HG03342 (cell line): ENCODE data around the gene SLC6A7.

Experiments used
- ATAC-seq: cut with Tn5 transposase; IDR thresholded peaks from one replicate; pipeline ENCODE4 v1.9.1; 2021; ENCODE audit warnings: mild to moderate bottlenecking, moderate library complexity; ENCODE audit not compliant: unreplicated experiment

The SLC6A7 gene

DNA sequence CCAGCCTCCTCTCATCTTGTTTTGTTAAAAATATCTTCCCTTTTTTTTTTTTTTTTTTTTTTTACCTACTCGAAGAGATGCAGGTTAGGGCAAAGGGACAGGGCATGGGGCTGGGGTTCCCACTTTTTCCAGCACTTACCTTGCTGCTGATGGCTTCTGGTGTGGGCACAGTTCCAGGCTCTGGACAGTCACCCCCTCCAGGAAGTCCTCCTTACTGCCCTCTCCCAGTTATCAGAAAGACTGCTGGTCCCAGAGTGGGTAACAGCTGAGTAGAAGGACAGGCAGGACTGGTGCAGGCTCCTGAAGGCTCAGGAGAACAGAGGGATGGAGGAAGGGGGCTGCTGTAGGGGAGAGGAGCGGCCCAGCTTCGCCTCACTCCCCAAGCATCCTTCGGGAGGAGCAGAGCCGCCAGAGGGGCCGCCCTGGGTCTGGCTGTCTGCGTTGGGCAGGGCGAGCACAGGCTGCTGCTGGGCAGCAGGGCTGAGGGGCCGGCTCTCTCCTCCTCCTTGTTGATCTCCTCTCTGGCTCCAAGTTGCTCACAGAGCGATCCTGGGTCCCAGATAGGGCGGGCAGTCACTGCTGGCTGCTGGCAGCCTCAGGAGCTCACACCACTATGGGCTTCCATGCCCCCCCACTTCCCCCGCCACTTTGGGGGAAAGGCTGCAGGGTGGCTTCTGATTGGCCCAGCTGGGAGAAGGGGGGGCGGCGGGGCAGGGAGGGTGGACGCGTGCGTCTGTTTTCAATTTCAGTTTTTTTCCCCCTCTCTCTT lies 34.4 kb upstream of the SLC6A7 start, which contains the start of gene PDGFRB:
Gene PDGFRB (minus strand): TSS at position 588 of the 769 bp plus-strand sequence. CDS start 18,798 bp downstream, outside the sequence.
- ATAC-seq: peak; percentile 52

DNA sequence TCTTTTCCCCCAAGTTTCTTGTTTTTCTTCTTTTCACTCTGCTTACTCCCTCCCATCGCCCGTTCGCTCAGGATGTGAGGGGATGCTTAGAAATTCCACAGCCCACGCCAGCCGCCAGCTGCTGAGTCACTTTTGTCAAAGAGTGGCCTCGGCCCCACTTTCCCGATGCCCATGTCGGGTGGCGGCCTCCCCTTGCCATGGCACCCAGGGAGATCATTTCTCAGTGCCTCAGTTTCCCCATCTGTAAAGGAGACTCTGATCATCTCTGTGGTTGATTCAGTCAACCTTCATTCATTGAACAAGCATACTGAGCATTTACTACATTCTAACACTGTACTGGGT lies 33.9 kb upstream of the SLC6A7 start:
- no peak for ATAC-seq

DNA sequence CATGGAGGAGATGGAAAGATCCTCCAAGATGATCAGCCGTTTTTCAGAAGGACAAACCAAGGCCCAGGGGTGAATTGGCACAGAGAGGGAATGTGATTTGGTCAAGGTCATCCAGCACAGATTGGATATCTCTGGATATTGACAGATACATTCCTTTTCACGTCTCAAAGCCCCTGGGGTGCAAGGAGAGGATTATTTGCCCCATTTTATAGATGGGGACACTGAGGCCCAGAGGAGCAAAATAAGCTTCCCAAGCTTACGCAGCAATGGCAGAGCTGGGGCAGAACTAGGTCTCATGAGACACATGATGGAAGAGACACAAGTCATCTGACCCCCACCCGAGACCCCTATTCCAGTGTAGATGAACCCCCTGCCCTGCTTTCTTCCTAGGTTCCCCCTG lies 33.3 kb upstream of the SLC6A7 start:
- no peak for ATAC-seq

DNA sequence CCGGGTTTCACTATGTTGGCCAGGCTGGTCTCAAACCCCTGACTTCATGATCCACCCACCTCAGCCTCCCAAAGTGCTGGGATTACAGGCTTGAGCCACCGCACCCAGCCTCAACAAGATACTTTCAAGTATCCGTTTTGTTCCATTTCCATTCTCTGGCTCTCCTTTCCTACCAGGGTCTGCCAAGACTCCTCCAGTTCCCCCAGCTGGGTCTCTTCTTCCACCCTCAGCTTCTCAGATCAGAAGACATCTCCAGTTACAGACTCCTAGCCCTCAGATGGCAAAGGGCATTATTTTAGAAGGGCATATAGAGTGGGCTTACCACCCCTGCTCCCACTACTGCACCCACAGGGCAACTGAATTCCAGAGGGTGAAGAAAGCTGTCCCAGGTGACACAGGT lies 32.7 kb upstream of the SLC6A7 start:
- ATAC-seq: no peak

DNA sequence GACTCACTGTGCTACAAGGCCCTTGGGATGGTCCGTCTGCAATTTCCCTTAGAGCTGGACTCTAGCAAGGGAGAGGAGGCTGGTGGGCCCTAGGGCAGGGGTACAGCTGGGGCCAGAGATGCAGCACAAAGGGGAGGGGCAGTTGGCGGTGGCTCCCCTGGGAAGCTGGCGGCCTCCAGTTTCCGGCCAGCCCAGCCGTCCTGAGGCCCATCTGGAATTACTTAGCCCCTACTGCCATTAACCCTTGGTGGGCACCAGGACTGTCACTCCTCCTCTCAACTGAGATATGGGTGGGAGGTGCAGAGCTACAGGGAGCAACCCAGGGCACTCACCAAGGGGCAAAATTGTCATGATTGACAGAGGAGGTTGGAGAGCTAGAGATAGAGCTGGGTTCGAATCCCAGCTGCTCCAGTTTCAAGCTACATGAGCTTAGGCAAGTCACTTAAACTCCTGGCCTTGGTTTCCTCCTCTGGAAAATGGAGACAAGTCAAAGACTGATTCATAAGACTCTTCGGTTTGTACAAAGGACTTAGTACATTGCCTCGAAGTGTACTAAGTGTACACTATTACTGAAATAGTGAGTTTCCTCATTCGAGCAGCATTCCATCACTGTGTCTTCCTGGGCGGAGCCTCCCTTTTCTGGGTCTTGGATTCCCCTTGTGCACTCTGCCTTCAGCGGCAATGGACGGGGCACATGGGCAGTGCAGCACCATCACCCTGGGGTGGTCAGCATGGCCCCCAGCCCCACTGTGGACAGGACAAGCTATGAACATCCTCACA lies 31.5 kb upstream of the SLC6A7 start:
- no peak for ATAC-seq

DNA sequence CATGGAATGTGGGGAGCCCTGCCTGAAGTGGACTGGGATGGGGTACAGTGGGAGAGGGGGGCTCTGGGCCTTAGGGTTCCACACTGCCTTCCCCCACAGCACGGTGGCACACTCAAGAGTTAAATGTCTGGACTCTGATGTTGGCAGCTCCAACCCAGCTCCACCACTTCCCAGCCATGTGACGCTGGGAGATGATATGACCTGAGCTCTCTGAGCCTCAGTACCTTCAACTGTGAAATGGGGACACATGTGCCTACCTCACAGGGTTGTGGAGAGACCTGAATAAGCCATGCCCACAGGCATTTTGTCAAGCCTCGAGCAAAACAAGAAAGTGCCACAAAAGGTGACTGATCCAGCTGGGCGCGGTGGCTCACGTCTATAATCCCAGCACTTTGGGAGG lies 30.8 kb upstream of the SLC6A7 start:
- ATAC-seq: no peak

DNA sequence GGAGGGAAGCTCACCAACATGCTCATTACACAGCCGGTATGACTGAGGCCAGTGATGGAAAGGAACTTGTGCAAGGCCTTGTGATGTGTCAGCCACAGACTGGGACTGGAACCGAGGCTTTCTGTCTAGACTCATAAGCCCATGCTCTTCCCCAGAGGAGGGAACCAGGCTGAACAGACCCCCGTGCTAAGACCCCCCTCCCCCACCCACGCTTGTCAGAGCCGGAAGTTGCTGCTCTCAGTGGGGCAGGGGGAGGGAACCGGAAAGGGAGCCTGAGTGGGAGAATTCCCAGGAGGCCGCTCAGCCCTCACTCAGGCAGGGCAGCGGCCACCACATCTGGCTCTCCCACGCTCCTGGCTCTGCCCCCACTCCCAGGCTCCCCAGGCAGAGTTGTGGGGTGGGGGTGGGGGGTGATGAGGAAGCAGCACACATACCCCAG lies 30.1 kb upstream of the SLC6A7 start:
- ATAC-seq: no peak

DNA sequence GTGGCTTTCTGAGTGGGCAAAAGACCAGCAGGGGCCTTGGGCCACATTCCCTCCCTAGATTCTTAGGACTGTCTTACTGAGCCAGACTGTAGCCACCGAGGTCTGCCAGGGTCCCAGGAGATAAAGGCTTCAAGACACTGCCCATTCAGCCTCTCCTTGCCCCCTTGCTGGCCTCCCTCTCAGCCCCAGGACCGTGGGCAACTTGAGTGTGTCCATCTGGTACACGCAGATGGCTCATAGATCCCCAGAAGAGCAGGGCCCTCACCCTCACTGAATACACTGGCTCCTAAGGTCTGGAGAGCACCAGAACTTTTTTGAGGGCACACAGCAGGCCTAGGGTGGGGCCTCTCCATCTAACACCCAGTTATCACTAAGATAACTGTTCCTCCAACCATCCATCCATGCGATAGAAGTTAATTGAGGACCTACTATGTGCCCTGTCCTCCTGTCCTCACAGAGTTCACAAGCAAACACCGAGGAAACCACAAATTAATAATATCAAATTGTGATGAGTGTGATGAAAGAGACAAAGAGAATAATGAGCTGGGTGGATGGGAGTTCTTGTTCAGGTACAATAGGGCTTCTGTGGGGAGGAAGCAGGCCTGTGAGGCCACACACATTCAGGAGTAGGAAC lies 29.3 kb upstream of the SLC6A7 start:
- ATAC-seq: no peak

DNA sequence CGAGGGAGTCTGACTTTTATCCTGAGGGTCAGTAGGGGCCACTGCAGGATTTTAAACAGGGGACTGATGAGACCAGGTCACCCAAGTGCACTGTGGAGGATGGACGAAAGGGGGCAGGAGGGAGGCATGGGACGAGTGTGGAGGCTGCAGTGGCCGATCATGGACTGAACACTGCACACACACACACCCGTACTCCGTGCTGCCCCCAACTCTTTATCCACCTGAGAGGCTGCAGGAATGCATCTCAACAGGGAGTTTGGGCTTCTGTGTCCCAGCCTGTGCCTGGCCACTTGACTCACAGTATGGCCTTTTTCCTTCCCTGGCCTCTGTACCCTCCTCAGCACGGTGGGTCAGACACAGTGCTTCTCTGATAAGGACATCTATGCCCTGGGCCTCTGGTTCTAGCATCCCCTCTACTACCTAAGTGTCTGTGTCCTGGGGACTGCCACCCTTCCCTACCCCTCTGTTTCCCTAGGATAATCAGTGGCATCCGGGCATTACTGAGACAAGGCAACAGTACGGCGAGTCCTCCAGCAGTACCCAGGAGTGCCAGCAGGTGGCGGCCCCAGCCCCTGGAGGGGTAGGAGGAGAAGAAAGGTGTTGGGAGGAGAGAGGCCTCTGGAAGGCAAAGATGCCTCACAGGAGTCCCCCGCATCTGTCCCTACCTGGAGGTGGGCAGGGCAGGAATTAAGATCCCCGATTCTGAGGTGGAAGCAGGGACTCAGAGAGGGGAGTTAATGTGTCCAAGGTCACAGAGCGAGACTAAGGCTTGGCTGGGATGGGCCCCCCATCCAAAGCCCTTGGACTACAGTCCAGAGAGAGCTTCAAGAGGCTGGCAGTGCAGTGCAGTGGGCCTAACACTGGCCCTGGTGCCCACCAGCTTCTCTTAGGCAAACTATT lies 28.4 kb upstream of the SLC6A7 start:
- peak; percentile 74 for ATAC-seq

DNA sequence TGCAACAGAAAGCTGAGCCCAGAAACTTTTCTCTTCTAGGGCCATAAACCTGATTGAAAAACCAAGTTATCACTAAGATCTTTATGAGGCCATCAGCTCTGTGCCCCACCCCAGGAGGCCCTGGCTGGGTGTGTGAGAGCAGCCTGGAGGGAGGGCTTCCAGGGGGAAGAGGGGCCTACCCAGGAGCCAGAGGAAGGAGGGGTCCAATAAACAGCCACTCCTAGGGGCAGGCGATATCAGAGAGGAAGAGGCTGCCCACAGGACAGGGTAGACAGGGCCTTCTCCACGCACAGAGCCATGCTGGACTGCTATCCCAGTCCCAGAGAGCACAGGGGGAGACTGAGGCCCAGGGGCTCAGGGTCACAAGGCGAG lies 27.7 kb upstream of the SLC6A7 start:
- no peak for ATAC-seq

DNA sequence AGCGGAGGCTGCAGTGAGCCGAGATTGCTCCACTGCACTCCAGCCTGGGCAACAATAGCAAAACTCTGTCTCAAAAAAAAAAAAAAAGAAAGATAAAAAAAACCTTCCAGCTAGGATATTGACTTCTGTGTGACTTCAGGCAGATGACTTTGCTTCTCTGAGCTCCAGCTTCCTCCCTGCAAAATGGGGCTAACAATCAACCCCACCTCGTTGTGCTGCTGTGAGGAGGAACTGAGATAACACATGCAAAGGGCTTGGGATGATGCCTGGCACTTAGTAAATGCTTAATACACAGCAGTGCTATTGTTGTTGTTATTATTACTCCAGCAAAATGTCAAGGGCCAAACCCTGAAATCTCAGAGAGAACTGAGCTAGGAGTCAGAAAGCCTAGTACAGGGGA lies 26.8 kb upstream of the SLC6A7 start:
- ATAC-seq: no peak

DNA sequence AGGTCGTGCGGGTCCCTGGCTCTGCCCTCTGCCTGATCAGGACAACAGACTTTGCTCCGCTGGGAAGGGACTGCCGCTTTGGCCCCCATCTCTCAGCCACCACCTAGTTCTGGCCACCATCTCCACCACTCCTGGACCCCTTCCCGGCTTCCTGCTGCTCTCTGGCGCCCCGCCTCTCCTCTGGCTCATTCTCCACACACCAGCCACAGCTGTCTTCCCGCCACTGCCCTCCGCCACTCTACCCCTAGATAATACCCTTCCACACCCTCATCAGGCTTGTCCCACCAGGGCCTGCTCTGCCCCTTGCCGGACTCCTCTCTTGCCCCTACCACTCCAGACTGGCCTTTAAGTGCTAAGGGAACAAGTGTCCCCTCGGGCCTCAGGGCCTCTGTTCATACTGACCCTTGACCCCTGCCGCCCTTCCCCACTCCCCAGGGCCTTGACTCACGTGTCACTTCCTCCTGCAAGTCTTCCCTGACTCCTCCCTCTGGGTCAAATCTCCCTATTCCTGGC lies 26.3 kb upstream of the SLC6A7 start:
- no peak for ATAC-seq

DNA sequence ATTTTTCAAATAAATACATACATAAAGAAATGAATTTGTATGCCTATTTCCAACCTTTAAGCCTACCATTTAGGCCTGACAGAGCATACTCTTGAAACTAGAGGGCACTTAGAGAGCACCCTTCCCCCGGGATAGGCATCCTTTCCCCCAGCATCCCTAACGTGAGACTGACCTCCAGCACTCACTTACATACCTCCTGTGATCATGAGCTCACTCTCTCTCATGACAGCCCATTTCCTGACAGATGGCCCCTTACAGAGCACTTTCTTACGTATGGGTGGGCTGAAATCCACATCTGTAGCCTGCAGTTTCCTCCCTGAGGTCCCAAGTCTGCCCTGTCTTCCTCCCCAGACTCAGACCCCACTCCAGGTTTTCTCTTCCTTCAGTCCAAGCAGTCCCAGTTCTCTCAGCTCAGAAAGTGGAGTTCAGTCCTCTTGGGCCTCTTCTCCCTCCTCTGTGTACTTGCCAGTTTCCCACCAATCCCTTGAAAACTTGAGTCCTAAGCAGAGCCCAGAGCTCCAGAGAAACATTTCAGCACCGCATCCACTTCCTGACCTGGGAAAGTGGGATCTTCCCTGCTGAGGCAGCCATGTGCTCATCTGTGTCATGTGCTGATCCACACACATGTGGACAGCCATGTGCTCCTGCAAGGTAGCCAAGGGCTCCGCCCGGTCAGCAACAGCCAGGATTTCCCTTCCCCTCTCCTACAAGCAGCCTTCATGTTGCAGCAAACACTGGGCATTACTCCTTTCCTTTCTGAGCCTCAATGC lies 25.5 kb upstream of the SLC6A7 start:
- no peak for ATAC-seq

DNA sequence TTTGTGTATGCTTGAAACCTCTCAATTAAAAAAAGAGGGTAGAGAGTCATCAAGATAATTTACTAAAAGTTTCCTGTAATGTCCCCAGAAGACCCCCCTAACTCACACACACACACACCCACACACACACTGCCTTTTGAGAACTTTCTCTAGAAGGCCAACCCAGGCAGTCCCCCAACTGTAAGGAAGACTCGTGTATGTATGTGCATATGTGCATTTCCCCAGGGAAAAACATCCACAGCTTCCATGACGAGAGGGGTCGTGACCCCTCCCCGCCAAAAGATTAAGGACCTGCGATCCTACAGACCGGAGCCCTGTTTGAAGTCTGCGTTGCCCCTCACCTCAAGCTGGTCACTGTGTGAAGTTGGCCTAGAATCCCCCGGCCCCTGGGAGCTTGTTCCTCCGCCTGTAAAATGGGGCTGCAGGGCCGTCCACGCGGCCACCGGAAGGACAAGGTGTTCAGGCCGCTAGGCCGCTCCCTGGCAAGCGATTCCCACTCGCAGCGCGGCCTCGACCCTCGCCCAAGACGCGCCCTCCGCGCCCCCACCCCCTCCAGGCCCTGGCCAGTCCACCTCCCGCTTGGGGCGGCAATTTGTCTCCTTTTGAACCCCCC lies 23.7 kb upstream of the SLC6A7 start:
- ATAC-seq: no peak

DNA sequence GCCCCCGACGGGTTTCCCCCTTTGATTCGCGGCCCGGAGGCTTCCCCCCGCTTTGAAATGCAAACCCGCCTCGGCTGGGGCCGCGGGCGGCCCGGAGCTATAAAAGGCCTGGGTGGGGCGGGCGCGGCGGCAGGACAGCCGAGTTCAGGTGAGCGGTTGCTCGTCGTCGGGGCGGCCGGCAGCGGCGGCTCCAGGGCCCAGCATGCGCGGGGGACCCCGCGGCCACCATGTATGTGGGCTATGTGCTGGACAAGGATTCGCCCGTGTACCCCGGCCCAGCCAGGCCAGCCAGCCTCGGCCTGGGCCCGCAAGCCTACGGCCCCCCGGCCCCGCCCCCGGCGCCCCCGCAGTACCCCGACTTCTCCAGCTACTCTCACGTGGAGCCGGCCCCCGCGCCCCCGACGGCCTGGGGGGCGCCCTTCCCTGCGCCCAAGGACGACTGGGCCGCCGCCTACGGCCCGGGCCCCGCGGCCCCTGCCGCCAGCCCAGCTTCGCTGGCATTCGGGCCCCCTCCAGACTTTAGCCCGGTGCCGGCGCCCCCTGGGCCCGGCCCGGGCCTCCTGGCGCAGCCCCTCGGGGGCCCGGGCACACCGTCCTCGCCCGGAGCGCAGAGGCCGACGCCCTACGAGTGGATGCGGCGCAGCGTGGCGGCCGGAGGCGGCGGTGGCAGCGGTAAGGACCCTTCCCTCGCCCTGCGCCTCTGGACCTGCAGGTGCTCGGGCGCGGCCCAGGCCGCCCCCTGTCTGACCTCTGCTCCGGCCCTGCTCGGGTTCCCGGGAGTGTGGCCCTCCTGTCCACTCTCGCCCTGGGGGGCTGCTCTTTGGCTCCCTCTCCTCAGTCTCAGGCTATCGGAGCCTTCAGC lies 23.0 kb upstream of the SLC6A7 start, which contains the start of gene CDX1:
Gene CDX1 (plus strand): TSS at position 129 of the 862 bp plus-strand sequence. CDS start 99 bp downstream, at position 228.
- ATAC-seq: no peak

DNA sequence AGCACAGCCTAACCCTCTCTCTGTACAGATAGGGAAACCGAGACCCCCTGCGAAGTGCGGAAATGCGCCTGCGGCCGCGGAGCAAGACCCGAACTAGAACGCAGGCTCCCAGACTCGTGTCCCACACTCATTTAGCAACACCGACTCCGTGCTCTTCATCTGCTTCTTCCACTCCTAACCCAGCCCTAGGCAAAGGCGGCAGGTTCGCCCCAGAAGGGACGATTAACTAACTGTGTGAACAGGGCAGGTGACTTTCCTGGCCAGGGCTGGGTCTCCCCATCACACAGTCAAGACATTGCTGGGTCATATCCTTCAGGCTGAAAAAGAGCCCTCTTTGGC lies 22.4 kb upstream of the SLC6A7 start:
- no peak for ATAC-seq

DNA sequence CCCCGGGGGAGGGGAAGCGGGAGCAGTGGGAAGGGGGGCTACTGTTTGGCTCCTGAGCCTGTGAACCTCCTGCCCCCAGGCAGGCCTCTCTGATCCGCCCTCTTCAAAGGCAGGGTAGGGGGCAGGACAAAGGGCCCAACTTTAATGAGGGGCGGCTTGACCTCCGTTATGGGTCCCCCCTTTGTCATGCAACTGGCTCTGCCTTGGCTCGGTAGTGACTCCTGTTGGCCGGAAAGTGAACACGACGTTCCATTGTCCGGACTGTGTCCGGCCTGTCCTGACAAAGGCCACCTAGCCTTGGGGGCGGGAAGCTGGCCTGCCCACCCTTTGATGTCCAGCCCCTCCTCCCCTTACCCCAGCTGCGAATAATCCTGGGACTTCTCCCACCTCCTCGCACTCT lies 22.0 kb upstream of the SLC6A7 start:
- no peak for ATAC-seq

DNA sequence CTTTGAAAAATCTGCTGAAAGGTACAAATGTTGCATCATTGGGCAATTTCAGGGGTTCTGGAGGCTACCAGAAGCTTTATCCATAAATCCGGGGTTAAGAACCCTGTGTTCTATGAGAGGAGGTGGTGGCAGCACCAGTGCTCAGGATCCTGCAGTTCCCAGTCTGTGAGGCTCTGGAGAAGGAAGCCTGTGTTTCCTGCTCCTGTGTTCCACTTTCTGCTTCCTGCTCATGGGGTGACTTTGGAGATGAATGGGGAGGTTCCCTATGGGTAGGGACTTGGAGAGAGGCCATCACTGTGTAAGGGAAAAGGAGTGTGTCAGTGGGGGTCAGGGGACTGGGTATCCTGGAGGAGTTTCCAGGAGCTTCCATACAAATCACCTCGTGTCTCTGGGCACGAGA lies 21.0 kb upstream of the SLC6A7 start:
- ATAC-seq: no peak

DNA sequence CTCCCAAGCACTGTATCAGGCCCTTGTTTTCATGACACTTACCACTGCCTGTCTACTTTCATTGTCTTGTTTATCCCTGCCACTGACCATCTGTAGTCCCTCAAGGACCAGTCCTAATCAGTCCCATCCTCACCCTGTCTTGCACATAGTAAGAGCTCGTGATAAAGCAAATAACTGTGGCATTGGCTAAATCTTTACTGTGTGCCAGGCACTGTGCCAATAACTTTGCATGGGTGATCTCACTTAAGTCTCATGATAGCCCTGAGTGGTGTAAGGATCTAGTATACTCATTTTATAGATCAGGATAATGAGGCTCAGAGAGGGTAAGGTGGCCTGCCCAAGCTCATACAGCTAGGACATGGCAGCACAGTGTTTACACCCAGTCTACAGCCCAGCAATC lies 17.7 kb upstream of the SLC6A7 start:
- ATAC-seq: no peak
